Adrenal gland (tissue), 5 donors: ENCODE results near the gene SRD5A3.

Experiments
- POLR2A ChIP-seq, 2 donors: fragments of 450-650 bp; IDR thresholded peaks; one replicate each; pipeline ENCODE4 v1.6.1; 2017; ENCODE audit warnings: antibody characterized with exemption in 2 of 2, mild to moderate bottlenecking in 2 of 2, moderate library complexity in 1 of 2
- TF ChIP-seq, protein P1 (sequence below), 6 experiments: fragments of 450-650 bp in 4 of 6; fragments of 200-600 bp in 2 of 6; sonication (generic) in 1 of 6; IDR thresholded peaks; 1 replicate in 5 of 6; 2 replicates in 1 of 6; pipeline versions ENCODE4 v1.5.1 to v1.8.0; 2016 to 2021; ENCODE audit warnings: antibody characterized with exemption in 6 of 6, mild to moderate bottlenecking in 2 of 6, moderate library complexity in 1 of 6
- donor health status: DM: no; HTN: no; CAD: no.

DNA sequence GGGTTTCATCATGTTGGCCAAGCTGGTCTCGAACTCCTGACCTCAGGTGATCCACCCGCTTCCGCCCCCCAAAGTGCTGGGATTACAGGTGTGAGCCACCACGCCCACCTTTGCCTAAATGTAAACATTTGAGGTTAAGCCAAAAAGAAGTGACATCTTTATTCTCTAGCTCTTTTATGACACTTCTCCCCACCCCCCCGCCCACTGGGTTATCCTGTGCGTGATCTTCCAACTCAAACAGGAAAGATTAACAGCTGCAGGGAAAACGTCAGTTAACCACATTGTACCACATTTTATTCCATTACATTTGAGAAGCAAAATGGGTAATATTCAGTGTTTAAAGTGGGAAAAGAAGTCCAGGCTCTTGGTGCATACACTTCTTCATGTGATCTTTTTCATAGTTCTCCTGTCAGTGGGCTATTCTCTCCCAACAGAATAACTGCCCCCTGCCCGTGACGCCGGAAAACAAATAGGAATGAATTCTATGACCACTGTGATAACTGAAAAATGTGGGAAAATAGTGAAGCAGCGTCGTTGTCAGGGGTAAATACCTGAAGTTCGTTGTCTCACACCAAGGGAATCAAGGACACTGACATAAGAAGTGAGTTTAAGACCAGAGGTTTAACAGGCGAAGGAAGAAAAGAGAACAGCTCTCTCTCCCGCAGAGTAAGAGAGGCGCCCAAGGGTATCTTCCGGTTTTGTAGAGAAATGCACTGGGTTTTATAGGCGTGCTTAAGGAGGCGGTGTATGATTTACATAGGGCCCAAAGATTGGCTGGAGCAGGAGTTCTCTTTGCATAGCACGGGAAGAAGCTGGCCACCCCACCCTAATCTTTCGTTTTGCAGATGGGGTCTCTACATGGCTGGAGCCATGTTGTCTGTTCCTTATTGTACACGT lies 9.7 kb upstream of the SRD5A3 start:
- TF ChIP-seq, protein P1, sequence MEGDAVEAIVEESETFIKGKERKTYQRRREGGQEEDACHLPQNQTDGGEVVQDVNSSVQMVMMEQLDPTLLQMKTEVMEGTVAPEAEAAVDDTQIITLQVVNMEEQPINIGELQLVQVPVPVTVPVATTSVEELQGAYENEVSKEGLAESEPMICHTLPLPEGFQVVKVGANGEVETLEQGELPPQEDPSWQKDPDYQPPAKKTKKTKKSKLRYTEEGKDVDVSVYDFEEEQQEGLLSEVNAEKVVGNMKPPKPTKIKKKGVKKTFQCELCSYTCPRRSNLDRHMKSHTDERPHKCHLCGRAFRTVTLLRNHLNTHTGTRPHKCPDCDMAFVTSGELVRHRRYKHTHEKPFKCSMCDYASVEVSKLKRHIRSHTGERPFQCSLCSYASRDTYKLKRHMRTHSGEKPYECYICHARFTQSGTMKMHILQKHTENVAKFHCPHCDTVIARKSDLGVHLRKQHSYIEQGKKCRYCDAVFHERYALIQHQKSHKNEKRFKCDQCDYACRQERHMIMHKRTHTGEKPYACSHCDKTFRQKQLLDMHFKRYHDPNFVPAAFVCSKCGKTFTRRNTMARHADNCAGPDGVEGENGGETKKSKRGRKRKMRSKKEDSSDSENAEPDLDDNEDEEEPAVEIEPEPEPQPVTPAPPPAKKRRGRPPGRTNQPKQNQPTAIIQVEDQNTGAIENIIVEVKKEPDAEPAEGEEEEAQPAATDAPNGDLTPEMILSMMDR (IDR thresholded peaks at IDR 0.05), result no peak
- no peak for TF ChIP-seq POLR2A (IDR thresholded peaks at IDR 0.05)
